Measurements from ENCODE around the gene PPIE.

PPIE gene

GRCh38 chr1:39738622-39739366, at the start of gene PPIE:
Gene PPIE, plus strand, starts transcription at chr1:39738882. Its CDS starts 19 bp downstream, at chr1:39738901.
- peak; percentile 83 for DNase-seq (ENCODE audit: low spot score)

GRCh38 chr1:39689214-39689613, 49.5 kb upstream of the PPIE start:
- DNase-seq (ENCODE audit: low spot score) = no peak

- DNase-seq (ENCODE audit: low spot score) = no peak
These were observed 49.0 kb upstream of the PPIE start for GRCh38 chr1:39689635-39690034.

- no peak for DNase-seq (ENCODE audit: low spot score)
These were observed 48.5 kb upstream of the PPIE start for GRCh38 chr1:39690225-39690624.

- DNase-seq (ENCODE audit: low spot score) = no peak
These were observed 47.8 kb upstream of the PPIE start for GRCh38 chr1:39690794-39691382.

GRCh38 chr1:39691383-39692151, 47.1 kb upstream of the PPIE start, which contains the start of gene HPCAL4:
Gene HPCAL4, minus strand, starts transcription at chr1:39691433. Its CDS starts 6,830 bp downstream, at chr1:39684603.
- peak; percentile 31 for DNase-seq (ENCODE audit: low spot score)

- DNase-seq (ENCODE audit: low spot score) = no peak
These were observed 46.3 kb upstream of the PPIE start for GRCh38 chr1:39692152-39693074.

GRCh38 chr1:39694026-39694425, 44.7 kb upstream of the PPIE start:
- no peak for DNase-seq (ENCODE audit: low spot score)

GRCh38 chr1:39695016-39695415, 43.7 kb upstream of the PPIE start:
- DNase-seq (ENCODE audit: low spot score) = no peak

- no peak for DNase-seq (ENCODE audit: low spot score)
These were observed 42.2 kb upstream of the PPIE start for GRCh38 chr1:39696448-39696847.

- DNase-seq (ENCODE audit: low spot score) = no peak
These were observed 40.1 kb upstream of the PPIE start for GRCh38 chr1:39698568-39698967.

- no peak for DNase-seq (ENCODE audit: low spot score)
These were observed 39.3 kb upstream of the PPIE start for GRCh38 chr1:39699419-39699818.

GRCh38 chr1:39700348-39700747, 38.3 kb upstream of the PPIE start:
- no peak for DNase-seq (ENCODE audit: low spot score)

- DNase-seq (ENCODE audit: low spot score) = no peak
These were observed 37.6 kb upstream of the PPIE start for GRCh38 chr1:39701049-39701439.

GRCh38 chr1:39704757-39705156, 33.9 kb upstream of the PPIE start:
- no peak for DNase-seq (ENCODE audit: low spot score)

- DNase-seq (ENCODE audit: low spot score) = no peak
These were observed 31.2 kb upstream of the PPIE start for GRCh38 chr1:39707506-39707905.

- no peak for DNase-seq (ENCODE audit: low spot score)
These were observed 27.3 kb upstream of the PPIE start for GRCh38 chr1:39711104-39711965.

GRCh38 chr1:39711966-39712340, 26.7 kb upstream of the PPIE start:
- no peak for DNase-seq (ENCODE audit: low spot score)

GRCh38 chr1:39713557-39713956, 25.1 kb upstream of the PPIE start:
- no peak for DNase-seq (ENCODE audit: low spot score)

- DNase-seq (ENCODE audit: low spot score) = no peak
These were observed 20.9 kb upstream of the PPIE start for GRCh38 chr1:39717809-39718208.
